HuH-7 (cell line): ENCODE data around the gene YKT6.
A peak's percentile ranks its signal among the peaks of the same experiment; 100 is the strongest.
"Not testable (repeated sequence)": the region's sequence is repeated elsewhere in the genome, so short reads cannot be mapped to it uniquely, and the experiment has no call there.

ENCODE experiments used
- DNase-seq: peaks from one replicate; pipeline ENCODE4 v3.0.0; 2011; ENCODE audit warnings: low spot score

YKT6 gene

DNA sequence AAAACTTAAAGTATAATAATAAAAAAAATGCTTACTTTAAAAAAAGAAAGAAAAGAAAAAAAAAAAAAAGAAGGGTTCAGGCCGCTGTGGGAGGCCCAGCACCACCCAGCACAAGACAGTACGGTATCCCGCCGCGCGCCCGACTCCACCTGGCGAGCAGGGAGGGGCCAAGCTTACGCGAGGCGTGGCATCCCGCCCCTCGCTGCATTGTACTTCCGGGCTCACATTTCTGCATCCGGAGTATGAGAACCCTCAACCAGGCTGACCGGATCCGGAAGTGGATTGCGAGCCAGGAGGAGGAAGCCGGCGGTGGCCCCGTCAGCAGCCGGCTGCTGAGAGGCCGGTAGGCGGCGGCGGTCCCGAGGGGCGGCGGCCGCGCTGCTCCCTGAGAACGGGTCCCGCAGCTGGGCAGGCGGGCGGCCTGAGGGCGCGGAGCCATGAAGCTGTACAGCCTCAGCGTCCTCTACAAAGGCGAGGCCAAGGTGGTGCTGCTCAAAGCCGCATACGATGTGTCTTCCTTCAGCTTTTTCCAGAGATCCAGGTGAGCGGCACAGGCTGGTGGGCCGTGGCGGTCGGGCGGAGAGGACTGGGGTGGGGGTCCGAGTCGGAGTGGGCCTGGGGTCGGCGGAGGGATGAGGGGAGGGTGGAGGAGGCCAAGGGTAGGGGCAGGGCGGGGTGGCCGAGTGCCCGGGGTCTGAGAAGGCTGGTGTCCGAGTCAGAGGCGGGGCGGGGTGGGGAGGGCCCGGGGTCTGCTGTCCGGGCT lies at the start of gene YKT6:
YKT6 (plus strand) TSS at position 280 of the 763 bp plus-strand sequence; CDS start at position 438, 158 bp downstream.
- peak; percentile 99 for DNase-seq

DNA sequence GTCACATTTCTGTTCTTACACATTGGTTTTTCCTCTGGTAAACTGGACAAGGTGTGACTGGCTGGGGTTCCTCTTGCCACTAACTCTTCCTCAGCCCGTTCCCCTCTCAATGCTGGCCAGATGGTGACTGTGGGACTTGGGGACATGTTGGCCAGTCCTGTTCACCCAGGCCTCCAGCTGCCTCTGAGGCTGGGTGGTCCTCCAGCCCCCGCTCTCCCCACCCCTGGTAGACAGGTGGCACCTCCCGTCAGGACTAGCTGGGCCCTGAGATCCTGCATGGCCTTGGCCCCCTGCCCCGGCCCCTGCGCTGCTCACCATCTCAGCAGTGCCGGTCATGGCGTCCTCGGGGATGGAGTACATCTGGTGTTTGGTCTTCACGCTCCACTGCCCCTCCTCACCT lies 48.8 kb upstream of the YKT6 start:
- DNase-seq = no peak

DNA sequence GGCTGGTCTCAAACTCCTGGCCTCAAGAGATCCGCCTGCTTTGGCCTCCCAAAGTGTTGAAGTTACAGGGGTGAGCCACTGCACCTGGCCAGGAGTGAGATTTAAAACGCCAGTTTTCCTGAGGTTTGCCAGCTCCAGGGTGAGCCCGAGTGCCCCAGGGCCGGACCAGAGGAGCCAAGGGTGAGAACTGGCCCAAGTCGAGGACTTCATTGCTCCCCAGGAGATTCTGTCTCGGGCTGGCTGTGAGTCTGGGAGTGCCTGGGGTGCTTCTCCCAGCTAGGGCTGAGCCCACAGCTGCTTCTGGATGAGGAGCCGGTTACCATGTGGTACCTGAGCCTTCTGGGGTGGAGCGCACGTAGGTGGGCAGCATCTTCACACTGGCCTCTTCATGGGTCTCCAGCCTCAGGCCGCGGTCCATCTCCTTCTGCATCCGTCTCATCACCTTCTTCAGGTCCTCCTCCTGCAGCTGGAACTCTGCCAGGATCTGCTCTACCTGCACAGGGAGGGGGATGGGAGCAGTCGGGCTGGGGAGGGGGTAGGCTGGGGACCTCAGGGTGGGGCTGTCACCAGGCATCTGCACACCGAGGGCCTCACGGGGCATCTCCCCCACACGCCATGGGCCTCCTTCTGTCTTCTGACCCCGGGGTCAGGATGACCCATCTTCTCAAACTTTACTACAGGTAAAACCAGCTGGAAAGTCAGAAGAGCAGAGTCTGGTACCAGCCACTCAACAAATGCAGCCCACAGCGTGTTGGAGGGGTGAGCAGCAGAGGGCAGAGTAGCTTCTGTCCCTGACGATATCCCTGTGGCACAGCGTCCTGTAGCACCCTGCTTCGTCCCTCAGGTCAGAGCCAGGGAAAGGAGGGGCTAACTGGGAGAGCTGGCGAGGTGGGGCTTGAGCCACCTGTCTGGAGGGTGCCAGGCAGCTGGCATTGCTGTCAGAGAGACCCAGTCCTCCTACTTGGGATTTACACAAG lies 47.5 kb upstream of the YKT6 start:
- no peak for DNase-seq

DNA sequence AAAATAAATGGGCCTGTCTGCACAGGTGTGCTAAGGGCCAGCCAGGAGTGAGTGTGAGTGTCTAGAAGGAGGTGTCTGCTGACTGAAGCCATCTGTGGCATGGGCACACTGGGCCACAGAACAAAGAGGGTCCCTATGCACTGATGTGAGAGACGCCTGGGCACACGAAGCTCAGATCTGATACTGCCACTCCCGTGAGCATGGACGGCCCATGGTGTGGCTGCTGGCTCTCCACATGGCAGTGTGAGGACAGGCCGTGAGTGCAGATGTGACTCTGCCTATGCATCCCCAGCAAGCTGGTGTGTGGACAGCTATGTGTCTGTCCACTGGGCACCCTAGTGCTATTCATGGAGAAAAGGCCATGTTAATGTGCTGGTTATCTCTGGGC lies 46.8 kb upstream of the YKT6 start:
- no peak for DNase-seq

DNA sequence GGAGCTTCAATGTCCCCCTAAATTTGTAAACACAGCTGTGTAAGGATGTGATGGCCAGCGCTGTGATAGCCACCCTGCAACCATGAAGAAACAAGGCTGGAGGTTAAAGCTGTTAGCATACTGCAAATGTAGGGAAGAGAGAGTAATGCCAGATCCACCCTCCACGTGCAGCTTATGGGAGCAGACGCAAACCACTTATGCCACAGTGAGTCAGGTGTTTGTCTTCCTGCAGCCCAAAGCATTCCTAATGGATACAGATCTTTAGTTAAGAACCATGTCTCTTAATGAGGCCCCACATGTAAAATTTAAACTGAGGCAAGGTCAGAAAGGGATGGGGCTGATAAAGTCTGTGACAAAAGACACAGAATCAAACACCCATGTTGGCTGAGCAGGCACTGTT lies 46.1 kb upstream of the YKT6 start:
- no peak for DNase-seq

DNA sequence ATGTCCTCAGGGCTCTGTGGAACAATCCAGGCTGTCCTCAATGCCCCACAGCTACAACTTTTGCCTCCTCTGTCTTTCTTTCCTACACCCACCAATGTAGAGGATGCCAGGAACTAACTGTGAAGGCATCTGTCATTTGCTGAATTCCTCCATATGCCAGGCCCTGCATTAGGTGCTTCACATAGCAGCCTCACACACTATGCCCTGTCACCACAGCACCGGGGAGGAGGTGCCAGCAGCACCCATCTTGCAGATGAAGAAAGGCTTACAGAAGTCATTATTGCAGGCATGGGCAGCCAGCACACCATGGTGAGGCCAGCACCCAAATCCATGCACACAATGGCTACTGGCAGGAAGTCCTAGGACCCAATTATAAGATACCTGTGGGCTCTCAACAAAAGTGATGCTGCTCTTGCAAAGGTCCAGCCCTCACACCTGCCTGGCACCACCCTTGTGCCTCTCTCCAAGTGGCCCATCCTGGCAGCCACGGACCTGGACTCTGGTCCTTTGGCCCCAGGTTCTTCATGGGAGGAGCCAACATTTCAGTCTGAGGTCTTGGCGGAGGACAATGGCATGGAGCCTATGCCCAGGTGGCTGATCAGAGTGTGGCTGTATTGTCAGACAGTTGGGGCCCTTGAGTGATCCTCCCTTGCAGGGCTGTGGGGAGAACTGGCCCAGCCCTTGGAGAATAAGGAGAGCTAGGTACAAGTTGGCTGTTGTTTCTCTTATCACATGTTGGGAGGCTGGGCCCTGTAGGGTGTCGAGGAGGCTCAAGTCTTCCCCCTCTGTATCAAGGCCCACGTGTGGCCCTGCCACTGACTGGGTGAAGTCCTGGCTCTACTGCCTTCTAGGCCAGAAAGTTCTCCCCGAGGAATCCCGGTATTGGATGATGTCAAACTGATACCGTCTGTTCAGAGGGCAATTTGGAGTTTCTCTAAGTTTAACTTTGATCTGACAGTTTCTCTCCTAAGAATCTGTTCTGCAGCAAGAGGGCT lies 45.3 kb upstream of the YKT6 start:
- DNase-seq = no peak

DNA sequence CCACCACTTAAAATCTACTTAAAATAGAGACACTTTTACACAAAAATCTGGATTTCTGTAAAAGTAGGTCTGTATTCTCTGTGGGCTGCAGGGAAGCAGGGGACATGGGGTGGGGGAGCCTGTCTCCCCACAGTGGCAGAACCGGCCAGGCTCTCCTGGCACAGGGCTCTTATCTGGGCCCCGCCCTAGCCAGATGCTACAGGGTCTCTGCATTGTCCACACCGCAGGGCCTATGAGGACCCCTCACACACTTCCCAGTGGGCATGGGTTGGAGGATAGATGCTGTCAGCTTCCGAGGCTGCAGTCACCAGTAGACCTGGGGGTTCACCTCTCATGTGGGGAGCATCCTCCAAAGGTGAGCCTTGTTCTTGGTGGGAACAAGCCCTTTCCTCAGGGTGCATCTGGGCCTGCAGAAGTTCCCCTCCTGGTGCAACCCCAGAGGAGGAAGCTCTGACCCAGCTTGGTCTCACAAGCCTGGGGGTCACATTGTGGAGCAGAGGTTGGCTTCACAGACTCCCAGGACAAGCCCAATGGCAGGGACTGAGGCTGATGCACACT lies 44.2 kb upstream of the YKT6 start:
- no peak for DNase-seq

DNA sequence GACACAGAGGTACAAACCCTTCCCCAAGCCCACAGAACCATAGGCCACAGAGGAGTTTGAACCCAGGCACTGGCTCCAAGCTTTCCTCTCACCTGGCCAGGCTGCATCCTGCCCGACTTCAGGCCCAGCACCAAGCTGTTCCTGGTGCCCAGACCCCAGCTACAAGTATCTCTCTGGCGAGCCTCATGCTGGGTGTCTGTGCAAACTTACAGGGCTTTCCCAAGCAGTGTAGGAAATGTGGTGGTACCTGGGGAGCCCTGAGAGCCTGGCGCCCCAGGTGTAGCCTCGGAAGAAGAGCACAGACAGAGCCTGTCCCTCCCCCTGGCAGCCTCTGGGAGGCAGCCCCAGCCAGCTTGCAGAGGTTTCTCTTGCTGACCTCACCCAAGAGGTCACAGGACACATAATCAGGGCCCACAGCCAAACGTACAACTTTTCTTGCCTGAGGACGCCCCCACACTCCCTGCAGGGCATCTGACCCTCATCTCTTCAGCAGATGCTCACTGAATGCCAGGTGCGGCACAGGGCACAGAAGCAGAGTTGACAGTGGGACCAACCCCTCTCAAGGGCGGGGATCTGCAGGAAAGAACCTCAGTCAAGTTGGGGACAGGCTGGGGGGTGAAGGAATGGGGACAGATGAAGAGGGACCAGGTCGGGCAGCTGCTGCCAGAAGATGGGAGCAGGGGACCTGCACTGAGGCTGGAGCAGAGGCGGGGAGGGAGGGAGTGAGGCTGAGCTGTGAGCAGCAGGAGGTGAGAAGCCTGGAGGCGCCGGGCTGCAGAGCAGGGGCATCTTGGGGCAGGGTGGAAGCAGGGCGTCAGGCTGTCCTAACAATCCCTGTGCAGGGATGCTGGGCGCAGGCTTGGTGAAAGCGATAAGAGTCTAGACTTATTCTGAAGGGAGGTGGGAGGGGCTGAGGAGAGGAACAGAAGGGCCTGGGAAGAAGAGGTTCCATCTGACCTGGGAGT lies 43.4 kb upstream of the YKT6 start:
- DNase-seq = no peak

DNA sequence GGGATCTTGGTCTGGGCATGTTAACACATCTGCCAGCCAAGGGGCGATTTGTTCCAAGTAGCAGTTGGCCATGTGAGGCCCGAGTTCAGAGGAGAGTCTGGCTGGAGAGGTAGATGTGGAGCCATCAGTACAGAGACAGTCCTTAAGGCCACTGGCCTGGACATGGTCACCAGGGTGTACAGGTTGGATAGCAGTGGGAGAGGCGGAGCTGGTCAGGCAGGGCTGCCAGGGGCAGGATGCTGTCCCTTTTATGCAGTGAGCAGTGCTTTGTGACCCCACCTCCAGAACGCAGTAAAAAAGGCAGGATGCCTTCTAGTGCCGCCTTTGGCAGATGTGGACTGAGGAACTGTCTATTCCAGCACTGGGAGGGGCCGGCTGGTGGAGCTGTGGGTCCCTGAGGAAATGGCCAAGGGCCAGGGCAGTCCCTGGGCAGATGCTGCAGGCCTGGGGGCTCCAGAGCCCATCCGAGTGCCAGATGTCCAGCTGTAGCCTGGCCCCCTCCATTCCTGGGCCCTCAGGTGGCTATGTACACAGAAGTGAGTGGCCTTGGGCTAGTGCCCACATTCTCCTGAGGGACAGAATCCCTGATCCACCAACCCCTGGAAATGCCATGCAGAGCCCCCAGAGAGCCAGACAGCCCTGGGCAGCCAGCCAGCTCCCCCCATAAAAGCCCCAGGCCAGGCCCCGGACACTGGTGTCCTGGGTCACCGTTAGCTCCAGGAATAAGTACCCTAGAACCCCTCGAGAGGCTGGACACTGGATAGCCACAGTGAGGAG lies 42.5 kb upstream of the YKT6 start:
- DNase-seq = no peak

DNA sequence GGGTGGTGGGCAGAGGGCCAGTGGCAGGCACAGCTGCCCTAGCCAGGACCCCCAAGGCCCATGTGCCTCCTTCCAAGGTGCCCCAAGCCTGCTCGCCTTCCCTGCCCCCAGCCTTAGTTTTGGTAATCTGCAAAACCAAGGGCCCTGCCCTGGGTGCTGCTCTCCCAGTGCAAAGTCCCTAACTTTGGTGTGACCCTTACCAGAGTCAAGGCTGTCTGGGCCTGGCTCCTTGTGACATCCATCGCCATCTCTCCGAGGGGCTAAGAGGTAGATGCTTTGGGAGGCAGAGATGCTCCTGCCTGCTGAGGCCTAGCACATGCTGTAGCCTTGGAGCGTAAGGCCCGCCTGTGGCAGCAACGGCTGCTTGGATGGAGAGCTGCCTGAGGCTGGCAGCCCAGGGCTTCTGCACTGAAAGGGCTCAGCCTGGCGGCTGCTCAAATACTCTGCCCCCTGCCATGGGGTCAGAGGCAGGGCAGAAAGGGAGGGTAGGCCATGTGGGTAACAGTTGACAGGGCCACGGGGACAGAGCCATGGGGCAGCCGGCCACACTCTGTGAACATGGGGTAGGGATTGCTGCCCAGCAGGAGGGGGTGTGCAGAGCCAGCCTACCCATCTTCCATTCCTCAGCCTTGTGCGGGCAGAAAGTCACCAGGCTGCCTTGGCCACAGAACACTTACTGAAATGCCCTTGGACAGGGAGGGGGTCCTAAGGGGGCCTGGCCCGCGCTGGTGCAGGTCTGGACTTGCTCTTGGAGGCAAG lies 41.7 kb upstream of the YKT6 start:
- DNase-seq = no peak

DNA sequence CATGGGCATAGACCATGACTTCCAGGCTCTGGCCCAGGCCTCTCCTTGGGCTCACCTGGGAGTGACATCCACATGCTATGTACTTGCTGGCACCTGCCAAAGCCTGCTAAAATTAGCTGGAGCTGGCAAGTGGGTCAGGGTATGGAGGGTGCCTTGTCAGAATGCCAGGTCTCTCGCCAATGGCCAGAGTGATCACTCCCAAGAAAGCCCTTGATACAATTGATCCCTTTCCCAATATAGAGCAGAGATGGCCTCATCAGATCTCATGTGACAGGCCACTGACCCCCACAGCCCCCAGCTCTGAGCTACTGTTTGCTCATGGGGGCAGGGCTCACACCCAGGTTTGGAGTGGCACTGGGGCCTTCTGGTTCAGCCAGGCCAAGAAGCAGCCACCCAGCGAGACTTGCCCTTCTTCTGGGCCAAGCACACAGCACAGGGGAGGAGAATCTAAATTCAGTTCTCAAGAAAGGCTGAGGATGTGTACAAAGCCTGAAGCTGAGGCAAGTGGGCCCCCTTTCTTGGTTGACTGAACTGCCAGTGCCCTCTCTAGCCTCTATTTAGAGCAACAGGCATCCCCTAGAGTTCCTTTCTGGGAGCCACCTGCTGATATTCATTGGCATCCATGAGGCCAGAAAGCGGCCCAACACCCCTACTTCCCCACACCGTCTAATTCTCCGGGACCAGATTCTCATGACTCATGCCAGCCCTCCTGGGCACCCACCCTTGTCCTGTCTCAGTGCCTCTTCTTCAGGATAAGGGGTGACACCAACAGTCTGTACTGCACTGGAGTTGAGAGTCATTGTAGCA lies 40.8 kb upstream of the YKT6 start:
- no peak for DNase-seq

DNA sequence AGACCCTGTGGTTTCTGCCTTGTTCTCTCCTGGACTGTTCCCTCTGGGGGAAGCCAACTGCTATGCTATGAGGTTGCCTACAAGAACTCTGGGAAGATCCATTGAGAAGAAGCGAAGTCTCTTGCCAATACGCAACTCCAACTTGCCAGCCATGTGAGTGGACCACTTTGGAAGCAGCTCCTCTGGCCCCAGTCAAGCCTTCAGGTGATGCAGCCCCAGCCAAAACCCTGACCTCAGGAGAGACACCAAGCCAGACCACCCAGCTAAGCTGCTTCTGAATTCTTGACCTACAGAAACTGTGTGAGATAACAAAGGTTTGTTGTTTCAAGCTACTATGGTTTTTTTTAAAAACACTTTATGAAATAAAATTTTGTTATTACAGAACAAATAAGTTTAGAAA lies 39.4 kb upstream of the YKT6 start:
- DNase-seq = no peak

DNA sequence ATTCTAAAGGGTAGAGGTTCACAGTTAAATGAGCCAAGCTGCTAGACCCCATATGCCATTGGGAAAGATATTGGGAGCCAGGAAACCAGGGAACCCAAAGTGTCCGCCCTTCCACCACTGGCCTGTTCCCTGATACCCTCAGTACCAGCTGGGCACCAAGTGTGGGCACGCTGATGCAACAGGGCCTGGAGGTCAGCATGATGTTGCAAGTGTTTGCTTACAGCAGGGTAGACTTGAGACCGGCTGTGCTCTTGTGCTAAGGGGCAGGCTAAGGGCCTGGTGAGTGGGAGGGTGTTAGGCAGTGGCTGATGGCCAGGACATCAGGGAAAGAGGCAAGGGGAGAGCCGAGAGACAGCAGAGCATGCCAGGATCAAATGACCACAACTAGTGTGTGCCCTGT lies 38.6 kb upstream of the YKT6 start:
- no peak for DNase-seq

DNA sequence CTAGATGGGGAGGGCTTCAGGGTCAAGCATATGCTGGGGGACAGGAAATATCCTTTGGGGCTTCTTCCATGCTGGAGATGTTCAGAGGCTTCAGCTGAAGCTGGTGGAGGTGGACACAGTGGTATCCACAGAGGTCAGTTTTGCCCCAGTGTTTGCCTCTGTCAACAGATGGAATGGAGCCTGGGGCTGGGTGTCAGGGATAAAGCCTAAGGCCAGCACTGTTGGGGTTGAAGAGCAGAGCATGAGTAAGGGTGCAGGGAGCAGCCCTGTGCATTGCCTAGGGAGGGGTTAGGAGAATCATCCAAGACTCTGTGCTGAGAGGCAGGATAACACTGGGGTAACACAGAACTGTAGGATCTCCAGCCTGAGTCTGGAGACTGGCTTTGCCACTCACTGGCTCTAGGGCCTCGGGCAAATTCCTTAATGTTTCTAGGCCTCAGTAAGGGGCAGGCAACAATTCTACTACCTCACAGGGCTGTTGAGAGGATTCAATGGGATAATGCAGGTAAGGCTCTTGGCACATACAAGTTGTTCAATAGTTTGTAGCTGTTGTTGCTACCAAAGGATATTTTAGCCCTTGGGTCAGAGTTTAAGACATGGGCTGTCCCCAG lies 37.9 kb upstream of the YKT6 start:
- no peak for DNase-seq

DNA sequence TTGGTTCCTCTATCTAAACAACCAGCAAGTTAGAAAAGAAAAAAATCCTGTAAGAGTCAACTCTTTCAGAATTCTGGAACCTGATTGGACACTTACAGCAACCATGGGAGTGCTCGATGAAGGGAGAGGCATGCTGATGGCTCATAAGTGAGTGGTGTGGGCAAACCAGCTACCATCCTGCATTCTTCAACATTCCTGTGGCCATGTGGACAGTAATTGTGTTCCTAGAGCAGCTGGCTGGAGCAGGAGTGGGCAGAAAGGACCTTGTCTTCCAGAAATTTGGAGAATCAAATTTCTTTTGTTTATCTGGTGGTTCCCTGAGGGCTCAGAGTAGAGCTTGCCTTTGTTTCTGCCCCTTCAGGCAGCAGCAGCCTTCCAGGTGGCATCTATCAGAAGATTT lies 37.2 kb upstream of the YKT6 start:
- DNase-seq = no peak

DNA sequence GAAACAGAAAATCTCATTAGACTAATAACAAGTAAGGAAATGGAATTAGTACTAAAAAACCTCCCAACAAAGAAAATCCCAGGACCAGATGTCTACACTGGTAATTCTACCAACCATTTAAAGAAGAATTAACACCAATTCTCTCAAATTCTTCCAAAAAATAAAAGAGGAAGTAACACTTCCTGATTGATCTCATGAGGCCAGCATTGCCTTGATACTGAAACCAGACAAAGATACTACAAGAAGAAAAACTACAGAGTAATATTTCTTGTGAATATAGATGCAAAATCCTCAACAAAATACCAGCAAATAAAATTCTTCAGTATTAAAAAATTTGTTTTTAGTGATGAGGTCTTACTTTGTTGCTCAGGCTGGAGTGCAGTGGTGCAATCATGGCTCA lies 32.9 kb upstream of the YKT6 start:
- no peak for DNase-seq

DNA sequence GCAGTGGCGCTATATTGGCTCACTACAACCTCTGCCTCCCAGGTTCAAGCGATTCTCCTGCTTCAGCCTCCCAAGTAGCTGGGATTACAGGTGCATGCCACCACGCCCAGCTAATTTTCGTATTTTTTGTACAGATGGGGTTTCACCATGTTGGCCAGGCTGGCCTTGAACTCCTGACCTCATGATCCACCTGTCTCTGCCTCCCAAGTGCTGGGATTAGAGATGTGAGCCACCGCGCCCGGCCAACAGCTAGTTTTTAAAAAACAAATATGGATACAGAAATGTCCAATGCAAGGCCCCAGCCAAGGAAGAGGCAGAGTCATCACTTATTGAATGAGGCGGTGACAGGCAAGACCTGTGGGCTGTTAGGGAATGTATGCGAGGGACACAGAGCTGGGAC lies 28.9 kb upstream of the YKT6 start:
- DNase-seq = not testable (repeated sequence)

DNA sequence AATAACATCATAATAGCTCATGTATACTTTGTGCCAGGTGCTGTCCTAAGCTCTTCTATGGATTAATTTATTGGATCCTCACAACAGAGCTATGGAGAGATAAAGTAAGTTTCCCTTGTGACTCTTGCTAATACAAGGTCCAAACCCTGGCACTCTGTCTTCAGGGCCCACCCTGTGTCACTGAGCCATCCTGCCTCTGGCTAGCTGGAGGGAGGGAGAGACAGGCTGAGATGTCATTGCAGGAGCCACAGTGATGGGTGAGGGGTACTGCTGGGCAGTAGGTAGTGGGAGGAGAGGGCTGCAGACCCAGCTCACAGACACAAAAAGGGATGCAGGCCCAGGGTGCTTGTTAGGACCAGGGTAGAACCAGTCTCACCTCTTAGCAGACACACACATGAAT lies 28.4 kb upstream of the YKT6 start:
- no peak for DNase-seq
